GM18858 (cell line): ENCODE results near the gene UMODL1.
A peak's percentile ranks its signal among the peaks of the same experiment; 100 is the strongest.

Experiments used
- ATAC-seq: cut with Tn5 transposase; IDR thresholded peaks from one replicate; pipeline ENCODE4 v1.9.1; 2021; ENCODE audit not compliant: unreplicated experiment

The UMODL1 gene

DNA sequence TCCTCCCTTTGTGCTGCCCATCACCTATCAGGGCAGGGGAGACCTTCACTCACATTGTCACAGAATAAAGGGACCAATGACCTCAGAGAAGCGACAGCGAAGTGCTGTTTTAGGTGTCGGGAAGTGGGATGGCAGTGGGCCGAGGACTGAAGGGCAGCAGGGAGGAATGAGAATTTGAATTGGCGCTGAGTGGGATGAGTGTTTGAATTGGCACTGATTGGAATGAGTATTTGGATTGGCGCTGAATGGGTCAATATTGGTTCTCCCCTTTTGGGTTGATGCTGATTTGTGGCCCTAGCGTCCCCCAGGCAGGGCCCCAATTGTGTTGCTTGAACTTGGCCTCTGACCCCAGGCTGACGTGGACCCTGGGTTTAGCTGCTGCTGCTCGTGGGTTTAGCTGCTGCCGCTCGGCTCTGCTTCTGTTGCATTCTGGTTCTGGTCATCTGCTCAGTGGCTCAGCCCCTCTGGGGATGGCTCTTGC, 12.4 kb upstream of the UMODL1 start:
- ATAC-seq = no peak

GRCh38 chr21:42059141-42059540, 12.0 kb upstream of the UMODL1 start:
- ATAC-seq = no peak

DNA sequence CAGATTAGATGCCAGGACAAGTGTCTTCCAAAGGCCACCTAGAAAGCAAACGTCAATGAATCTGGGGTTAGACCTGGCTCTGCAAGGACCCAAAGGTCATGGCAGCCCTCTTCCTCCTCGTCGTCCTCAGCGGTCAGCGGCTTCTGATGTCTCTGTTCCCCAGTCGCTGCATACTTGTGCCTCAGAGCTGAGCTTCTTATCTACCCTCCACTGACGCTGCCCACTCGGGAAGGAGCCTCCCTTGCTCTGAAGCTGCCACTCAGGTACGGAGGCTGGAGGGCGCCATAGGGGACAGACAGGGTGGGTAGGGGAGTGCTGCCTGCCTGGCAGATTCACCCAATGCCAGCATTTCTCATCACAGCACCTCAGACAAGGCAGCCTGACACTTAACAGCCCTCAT, 11.4 kb upstream of the UMODL1 start:
- no peak for ATAC-seq

- no peak for ATAC-seq
Observed at GRCh38 chr21:42060166-42060565, 11.0 kb upstream of the UMODL1 start.

DNA sequence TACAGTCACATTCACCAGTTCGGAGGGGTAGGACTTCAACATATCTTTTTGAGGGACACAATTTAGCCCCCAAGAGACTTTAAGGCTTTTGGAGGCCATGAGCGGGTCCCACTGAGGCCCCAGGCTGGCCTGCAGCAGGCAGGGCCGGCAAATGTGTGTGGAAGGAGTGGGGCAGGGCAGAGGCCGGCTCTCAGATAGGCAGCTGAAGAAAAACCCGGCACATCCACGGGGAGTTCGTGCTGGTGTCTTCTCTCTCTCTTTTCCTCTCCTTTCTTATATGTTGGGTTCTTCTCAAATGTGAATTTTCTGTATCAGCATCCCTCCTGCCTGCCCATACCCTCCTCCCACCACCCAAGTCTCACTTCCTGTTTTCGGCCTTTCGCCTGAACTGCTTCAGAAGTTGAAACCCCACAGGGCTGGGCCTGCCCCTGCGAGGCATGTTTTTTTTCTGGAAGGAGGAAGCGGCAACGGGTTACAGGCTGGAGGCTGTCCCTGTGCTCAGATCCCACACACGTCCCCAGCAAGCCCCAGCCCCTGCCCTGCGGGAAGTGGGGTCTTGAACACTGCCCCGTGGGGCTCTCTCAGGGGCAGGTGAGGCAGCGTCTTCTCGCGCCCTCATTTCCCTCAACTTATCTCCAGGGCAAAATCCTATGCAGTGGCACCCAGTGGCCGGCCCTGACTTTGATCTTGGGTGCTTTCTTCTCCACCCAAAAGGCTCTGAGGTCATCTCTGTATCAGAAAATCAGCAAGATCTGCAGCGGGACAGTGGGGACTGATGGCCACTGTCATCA, 9.7 kb upstream of the UMODL1 start:
- peak; percentile 51 for ATAC-seq

- ATAC-seq = no peak
Observed at GRCh38 chr21:42061986-42062235, 9.2 kb upstream of the UMODL1 start.

GRCh38 chr21:42062236-42063022, 8.7 kb upstream of the UMODL1 start:
- no peak for ATAC-seq

DNA sequence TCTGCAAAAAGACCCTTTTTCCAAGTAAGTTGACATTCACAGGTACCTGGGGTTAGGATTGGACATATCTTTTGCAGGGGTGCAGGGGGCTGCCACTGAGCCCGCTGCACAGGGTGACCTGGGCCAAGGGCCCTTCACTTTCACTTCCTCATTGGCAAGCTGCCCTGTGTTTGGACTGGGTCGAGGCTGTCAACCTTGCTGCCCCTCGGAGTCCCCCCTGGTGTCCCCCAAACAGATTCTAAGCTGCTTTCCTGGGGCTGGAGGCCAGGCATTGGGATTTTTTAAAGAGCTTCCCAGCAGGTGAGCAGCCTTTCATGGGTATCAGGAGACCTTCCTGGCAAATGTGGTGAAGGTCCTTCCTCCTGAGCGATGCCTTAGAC, 7.9 kb upstream of the UMODL1 start:
- no peak for ATAC-seq

GRCh38 chr21:42063571-42064521, 7.3 kb upstream of the UMODL1 start:
- peak; percentile 29 for ATAC-seq

DNA sequence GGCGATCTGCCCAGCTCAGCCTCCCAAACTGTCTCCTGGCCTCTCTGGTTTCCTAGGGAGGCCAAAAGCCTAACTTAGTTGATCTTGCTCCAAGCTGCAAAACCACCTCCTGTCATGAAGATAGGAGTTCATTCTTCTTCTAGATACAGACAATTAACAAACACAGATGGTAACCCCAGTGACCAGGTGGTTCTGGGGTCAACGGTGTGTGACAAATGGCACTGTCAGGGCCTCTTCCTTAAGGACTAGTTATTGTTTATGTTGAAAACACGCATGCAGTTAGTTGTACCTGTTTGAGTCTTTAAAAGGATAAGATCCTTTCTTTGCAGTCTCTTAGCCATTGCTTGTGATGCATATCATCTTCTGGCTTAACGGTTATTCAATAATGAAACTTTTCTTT, 4.6 kb upstream of the UMODL1 start:
- no peak for ATAC-seq

- ATAC-seq = no peak
Observed at GRCh38 chr21:42067531-42068255, 3.4 kb upstream of the UMODL1 start.

GRCh38 chr21:42068256-42068545, 2.9 kb upstream of the UMODL1 start:
- ATAC-seq = no peak

- ATAC-seq = no peak
Observed at GRCh38 chr21:42068592-42068991, 2.5 kb upstream of the UMODL1 start.

DNA sequence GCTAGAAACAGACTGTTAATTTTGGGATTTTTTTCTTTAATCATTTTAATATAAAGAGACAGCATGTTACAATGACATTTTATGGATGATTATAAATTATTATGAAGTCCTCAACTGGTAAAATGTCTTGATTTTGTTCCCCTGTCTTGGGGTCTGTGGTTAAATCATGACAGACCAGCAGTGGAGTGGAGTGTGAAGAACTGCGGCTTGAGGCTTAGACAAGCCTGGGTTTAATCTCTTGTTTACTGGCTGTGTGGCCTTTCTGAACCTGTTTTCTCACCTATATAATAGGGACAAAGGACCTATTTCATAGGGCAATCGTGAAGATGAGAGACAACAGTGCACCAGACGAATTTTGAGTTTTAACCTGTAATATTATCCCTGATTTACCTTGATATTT, 1.8 kb upstream of the UMODL1 start:
- ATAC-seq = no peak

DNA sequence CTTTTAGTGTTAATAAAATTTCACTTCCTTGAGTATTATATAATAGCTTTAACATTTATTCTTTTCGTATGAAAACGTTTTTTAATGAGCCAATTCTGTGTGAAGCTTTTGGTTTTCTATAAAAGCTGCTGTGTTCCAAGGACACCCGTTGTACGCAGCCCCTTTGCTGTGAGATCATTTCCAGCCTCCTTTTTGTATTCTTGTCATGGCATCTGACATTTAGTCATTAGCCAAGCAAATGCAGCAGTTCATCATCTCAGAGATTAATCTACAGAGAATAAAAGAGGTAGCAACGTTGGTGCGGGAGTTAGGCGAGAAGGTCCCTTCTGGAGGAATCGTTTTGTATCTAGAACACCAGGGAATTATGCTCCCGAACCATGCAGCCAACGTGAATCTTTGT, 1.3 kb upstream of the UMODL1 start:
- no peak for ATAC-seq

- ATAC-seq = no peak
Observed at GRCh38 chr21:42073145-42074099, 2.3 kb downstream of the UMODL1 start.

GRCh38 chr21:42075686-42076471, 4.8 kb downstream of the UMODL1 start:
- ATAC-seq = no peak

- ATAC-seq = peak; percentile 74
Observed at GRCh38 chr21:42077685-42078238, 6.6 kb downstream of the UMODL1 start.
